Kasumi-1 (cell line): ENCODE data around the gene CSNK2B.

Source experiments
- DNase-seq, 2 experiments: peaks; one replicate each; lab custom pipeline; 2025; lab: John Stamatoyannopoulos, UW

Gene CSNK2B

DNA sequence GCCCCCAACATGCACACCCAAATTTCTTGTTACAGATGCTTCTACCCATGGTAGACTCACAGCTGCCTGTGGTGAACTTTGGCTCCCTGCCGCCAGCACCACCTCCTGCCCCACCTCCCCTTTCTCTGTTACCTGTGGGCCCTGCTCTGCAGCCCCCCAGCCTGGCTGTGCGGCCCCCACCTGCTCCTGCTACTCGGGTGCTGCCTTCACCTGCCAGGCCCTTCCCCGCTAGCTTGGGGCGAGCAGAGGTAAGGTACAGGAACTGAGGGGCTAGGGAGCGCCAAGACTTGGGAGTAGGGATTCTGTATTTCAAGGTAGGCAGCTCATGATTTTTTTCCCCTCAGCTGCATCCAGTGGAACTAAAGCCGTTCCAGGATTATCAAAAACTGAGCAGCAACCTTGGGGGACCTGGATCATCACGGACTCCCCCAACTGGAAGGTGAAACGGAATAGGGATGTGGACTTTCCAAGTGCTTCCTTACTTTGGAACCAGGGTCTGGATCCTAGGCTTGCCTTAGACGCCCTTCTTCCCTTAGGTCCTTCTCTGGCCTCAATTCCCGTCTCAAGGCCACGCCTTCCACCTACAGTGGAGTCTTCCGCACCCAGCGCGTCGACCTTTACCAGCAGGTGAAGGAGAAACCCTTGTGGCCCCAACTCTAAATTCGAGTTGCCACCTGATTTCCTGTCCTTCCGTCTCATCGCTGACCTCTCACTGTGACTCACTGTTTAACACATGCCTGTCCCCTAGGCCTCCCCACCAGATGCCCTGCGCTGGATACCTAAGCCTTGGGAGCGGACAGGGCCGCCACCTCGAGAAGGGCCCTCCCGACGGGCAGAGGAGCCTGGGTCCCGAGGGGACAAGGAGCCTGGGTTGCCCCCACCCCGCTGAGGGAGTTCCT is 28.9 kb upstream of the CSNK2B start:
- no peak for DNase-seq

DNA sequence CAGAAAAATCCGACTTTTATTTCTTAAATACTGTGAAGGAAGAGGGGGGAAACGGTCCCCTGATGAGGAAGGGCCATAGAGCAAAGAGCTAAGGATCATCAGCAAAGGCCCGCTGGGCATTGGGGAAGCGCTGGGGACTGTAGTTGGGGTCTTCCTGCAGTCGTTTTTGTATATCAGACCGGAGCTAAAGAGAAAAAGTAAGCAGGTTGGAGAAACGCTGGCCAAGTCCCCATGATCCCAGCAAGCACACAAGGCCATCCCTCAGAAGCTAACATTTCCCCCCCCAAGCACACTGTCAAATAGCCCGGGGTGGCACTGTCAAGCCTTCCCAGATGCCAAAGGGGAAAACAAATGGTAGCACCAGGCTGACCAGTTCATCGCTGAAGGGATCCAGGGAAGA is 26.8 kb upstream of the CSNK2B start:
- DNase-seq, result no peak

DNA sequence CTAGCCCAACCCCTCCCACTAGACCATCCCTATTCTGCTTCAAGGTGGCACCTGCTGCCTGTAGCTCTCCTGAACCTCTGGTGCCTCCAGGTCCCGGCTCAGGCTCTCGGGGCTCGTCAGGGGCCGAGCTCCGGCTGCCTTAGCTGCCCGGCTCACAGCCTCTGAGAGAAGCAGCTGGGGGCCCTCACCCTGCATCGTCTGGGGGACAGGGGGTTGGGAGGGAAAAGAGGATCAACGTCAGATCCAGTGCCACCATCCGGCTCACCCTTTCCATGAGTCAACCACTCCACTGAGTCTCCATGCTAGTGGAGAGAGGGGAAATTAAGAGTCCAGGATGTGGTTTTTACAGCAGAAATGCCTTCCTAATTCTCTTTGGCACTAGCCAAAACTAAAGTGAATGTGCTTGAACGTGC is 26.4 kb upstream of the CSNK2B start:
- peak in 1 of 2 experiments; percentile 30 for DNase-seq

DNA sequence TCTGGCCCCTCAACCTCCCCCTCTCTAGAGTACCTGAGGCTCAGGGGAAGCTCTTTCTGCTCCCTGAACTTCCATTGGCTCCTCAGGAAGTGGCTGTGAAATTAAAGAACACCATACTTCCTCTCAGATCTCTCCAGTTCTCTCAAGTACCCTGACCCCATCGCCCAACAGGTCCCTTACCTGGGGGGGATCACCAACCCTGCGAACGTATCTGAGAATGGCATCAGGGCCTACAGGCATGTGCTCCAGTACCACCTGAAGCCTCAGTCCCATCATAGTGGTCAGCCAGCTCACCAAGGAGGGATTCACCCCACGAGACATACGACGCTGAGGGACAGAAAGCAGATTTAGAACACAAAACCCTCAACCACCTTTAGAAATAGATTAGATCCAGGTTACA is 25.3 kb upstream of the CSNK2B start:
- no peak for DNase-seq

DNA sequence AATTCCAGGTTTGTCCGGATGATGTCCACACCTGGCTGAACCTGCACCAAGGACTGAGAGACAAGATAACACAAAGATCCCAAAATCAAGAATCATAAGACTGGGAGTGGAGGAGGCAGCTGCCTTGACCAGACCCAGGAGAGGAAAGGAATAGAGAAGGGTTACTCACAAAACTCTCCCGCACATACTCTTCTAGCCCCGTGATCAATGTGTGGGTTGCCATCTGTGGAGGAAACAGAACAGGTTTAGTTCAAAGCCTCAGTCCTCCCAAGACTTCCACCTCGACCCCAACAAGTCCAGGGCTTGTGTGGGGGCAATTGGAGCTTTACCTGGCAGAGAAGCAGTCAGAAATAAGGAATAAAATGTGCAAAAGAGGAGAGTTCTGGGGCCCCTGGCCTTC is 24.5 kb upstream of the CSNK2B start:
- DNase-seq, result no peak

DNA sequence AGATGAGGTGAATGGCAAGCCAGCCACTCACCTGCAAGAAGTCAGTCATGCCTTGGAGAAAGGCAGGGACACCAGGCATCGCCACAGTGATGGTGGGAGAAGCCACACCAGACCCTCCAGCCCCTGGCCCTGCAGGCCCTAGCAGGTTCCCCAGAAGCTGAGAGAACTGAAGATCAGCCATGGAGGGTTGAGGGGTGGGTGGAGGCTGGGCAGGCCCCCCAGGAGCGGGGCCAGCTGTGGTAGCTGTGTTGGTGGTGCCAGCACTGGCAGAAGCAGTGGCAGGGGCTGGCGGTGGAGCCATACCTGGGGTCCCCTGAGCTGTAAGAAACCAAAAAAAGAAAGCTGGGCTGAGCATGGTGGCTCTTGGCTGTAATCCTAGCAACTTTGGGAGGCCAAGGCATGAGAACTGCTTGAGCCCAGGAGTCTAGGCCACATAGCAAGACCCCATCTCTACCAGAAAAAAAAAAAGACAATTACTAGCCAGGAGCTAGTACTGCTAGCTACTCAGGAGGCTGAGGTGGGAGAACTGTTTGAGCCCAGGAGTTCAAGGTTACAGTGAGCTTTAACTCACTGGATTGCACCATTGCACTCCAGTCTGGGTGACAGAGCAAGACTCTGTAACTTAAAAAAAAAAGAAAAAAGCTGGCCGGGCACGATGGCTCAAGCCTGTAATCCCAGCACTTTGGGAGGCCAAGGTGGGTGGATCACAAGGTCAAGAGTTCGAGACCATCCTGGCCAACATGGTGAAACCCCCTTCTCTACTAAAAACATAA is 22.9 kb upstream of the CSNK2B start:
- no peak for DNase-seq

DNA sequence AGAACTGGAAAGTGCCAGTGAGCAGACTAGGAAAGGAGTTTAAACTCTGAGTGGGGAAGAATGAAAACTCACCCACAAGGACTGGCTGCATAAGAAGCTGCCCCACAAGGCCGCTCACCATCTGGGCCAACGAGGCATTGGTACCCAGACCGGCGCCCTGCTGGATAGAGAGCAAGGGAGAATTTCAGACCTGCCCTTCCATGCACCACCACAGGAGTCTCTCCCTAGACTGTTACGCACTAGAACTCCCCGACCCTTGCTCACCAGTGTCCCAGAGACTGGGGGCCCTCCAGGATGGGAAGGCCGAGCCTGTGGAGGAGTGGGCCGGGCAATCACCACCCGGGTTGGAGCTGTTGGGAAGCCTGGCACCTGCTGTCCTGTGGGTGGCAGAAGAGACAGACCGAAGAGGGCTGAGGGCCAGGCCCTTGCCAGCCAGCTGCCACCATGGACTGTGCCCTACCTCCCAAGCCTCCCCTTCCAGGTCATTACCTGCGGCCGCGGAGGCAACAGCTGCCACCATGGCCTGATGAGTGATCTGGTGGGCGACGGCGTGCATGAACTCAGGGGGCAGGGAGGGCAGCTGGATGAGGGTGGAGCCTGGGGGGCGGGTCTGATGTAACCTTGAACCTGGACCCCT is 21.9 kb upstream of the CSNK2B start:
- DNase-seq, result no peak

DNA sequence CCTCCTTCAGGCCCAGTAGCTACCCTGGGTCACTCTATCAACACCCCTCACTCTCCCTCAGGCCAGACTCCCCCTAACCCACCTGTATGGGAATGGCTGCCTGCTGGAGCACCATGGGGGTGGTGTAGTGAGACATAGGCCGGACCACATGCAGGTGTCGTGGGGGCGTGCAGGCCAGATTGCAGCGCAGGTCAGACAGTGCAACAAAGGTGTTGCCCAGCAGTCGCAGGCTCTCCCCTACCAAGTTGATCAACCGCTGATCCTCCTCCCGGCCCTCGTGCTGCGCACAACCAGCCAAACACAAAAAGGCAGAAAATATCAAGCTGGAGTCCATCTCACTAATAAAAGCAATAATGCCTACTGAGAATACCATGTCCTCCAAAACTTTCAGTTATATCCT is 20.6 kb upstream of the CSNK2B start:
- no peak for DNase-seq

DNA sequence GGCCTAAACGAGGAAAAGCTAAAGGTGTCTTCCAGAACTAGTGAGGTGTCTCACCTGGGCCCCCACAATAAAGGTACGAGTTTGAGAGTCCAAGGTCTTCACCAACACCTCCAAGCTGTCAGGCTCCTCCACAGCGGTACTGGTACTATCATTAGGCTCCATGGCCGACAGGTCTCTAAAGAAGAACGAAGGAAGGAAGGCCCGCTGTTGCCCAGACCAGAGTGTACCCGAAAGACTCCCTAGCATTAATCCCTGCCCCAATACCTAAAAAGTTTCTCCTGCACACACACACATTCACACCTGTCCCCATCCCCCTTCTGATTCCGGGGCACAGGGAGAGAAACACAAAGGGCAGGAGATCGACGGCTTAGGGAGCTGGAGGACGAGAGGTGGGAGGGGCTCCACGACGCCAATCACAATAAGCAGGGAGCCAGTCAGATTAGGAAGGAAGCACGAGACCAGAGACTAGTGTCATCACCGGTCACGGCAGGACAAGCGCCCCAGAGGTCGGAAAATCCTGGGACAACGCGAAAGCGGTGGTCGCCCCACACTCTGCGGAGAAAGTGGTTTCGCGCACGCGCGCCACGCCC is 14.2 kb upstream of the CSNK2B start:
- peak; percentile 71 to 83 for DNase-seq

DNA sequence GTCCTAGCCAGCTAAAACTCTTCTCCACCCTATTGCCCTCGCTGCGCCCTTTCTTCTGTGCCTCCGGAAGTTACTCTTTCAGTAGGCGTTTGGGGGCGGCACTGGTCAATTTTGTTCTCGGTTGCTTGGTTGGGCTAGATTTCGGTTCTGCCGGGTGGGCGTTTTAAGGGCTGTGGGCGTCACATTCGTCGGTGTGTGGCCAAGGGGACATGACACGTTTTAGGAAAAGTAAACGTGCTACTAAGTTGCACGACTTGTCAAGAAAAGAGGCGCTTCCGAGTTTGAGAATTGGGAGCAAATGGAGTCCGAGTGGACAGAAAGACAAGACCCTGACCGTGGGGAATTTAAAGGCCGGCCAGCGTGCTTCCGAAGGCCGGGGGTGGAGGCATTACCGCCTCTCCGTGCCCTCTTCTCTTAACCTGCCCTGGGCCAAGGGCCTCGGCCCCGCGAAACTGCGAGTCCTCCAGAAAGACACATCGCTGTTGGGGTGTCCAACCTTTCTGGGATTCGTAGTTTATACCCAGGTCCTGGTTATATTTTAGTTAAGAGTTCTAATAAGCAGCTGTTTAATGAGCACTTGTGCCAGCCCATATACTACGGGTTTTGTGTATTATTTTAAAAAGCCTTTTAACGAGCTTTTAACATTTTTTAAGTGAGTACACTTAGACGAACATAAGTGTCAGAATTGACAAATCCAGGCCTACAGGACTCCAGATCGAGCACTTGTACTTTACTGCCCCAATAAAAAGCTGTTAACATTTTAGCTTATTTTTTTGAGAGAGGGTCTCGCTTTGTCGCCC is 12.8 kb upstream of the CSNK2B start:
- DNase-seq, result peak; percentile 97

DNA sequence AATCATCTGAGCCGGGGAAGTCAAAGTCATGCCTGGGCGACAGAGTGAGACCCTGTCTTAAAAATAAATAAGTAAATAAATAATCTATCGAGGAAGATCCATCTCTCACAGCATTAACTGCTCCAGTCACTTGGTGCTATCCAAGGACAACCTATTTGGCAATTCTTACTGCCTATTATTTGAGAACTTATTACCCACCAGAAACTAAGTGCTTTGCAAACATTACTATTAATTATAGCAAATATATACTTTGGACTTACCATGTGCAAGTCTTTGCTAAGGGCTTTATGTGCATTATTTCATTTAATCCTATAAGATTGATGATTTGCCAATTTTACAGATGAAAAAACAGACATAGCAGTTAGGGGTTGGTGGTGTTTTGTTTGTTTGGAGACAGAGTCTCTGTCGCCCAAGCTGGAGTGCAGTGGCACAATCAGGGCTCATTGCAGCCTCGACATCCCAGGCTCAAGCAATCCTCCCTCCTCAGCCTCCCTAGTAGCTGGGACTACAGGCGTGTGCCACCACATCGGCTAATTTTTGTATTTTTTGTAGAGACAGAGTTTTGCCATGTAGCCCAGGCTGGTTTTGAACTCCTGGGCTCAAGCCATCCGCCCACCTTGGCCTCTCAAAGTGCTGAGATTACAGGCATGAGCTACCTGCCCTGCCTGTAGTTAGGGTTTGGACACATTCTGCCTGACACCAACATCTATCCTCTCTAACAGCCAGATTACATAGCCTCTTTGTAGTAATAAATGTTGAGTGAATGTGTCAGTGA is 11.1 kb upstream of the CSNK2B start:
- DNase-seq, result no peak

DNA sequence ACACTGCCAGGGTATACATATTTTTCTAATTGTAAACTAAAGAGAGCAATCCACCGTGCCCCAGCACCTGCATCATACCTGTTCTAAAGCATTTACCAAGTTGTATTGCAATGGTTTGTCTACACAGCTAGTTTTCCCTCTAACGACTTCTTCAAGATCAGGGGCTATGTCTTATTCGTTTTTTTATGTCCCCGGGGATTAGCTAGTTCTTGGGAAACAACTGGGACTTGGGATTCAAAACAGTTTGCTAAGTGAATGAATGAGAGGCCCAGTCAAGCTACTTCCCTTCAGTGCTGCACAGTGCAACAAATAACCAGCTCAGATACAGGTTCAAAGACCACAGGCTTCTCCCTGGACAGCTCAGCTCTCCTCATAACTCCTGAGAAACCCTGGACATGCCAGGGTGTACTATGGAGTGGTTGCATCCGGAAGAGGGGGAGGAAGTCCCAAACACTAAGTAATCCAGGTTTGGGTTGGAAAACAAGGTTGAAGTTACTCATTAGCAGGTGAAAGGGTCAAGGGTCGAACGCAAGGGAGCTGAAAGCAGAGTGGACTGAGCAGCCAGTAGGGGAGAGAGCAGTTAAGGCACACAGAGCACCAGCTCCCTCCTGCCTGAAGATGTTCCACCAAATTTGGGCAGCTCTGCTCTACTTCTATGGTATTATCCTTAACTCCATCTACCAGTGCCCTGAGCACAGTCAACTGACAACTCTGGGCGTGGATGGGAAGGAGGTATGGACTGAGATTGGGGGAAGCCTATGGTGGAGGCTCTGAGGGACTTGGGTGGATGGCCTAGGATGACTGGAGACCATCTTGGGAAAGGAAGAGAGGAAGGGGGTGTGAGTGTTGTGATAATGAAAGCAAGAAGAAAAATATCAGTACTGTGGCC is 10.3 kb upstream of the CSNK2B start, which contains the start of gene APOM:
Gene APOM (plus strand): TSS at position 546 of the 889 bp plus-strand sequence. CDS start 73 bp downstream, at position 619.
- no peak for DNase-seq

DNA sequence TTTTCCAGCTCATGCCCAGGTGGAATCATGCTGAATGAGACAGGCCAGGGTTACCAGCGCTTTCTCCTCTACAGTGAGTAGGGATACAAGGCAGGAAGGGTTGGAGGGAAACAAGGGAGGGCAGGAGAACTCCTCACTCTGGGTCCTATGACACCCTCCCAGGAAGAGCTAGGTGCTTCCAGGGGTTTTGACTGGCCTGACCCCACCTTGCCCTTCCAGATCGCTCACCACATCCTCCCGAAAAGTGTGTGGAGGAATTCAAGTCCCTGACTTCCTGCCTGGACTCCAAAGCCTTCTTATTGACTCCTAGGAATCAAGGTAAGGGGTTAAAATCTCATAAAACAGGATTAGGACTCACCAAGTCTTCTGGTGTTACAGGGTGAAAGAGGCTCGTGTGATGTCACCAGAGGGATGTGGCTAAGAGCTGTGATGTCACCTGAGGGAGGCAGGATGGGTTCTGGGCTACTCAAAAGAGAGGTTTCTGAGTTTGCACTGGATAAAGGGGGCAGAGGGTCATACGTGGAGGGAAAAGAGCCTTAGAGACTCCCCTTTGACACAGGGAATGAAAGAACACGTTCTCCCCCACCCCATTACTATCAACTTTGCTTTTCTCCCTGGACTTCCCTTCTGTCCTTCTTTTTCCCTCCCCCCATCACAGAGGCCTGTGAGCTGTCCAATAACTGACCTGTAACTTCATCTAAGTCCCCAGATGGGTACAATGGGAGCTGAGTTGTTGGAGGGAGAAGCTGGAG is 8.3 kb upstream of the CSNK2B start:
- DNase-seq, result no peak

DNA sequence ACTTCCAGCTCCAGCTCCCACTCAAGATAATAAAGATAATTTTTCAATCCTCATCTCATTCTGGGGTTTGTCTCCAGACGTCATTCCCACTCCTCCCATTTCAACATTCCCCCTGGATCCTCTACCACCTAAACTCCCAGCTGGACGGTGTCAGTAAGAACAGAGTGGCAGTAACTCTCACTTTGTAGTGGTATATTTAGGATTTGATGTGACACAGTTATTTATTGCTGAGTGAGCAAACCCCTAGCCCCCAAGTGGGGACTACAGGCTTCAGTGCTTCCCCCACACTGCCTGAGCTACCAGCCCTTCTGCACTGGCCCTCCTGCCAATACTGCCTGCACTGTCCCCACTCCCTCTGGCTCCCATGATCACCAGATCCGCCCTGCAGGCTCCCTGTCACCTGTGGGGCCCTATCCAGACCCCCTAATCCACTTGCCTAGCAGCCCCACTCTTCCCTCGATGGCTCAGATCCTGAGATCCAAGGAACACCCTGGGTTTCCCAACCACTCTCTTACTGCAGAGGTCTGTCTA is 7.7 kb upstream of the CSNK2B start:
- no peak for DNase-seq

DNA sequence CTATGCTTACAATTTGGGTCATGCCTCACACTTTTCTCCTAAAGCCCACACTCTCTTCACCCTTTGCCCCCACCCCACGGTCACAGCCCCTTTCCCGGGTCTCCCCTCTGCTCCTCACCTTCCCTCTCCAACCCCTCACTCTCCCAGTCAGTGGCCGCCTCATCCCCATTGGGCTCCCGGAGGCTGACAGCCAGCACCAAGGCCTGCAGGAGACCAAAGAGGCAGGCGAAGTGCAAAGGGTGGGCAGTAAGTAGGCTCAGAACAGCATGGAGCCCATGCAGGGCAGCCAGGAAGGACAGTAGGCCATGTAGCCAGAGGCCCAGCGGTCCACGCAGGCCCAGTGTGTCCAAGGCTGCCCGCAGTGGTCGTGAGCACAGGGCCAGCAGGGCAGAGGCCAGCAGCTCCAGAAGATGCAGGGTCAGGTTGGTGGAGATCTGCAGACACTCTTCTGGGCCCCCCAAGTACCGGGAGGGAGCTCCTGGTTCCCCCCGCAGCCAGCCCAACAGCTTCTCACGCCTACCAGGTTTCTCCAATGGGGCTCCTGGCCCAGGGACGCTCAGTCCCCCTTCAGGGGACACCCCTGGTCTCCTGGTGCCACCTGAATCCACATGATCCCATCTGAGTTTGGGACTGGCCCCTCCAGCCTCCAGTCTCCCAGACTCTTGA is 6.8 kb upstream of the CSNK2B start:
- no peak for DNase-seq

DNA sequence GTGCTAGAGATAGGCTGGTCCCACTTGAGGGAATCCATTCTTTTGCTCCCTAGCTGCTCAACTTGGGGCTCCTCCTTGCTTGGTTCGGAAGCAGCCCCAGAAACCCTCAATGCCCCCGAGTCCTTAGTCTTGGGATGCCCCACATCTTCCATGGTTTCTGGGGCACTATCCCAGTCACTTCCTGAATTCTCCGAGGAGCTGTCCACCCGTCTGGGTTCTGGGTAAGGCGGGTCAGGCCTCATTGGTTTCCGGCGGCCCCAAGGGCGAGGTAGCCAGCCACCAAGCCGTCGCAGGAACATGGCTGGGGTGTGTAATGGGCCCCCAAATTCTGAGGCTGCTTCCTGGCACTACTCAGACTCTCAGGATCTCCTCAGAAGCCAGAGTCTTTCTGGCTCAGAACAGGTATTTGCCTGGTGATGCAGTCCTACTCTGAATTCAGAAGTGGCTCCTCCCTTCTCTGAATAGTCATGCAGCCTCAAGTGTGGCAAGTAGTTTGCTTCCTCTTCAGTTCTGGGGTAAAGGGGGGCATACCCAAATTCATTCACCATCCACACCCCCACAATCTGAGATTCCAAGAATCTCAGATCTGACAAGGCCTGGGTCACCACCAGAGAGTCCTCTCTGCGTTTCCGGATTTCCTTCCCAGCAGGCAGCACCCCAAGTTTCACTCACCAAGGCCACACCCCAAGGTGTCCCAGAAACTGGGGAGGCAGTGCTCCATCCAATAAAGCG is 6.1 kb upstream of the CSNK2B start:
- DNase-seq, result peak in 1 of 2 experiments; percentile 23
